B cell (primary cell): ENCODE measurements around the gene ZNF423. TPM values are rescaled to one million over a fixed set of nuclear protein-coding genes. Genes with fewer than 3 reads are reported as not detected.

Experiments used
- ATAC-seq: fragments of 200-7000 bp; cut with Tn5 transposase; one replicate; pipeline ENCODE4 v1.10.0; 2021; ENCODE audit warnings: low read depth, mild to moderate bottlenecking, moderate number of reproducible peaks, moderate library complexity
- CTCF ChIA-PET: fragments of 350-600 bp; sonication (Branson Sonifier 250); formaldehyde crosslinking; loops from one replicate; lab custom pipeline; 2021; ENCODE audit warnings: antibody characterized with exemption, inconsistent platforms; lab: Charles Lee
- POLR2A ChIA-PET: fragments of 350-600 bp; sonication (Branson Sonifier 250); formaldehyde crosslinking; loops from one replicate; lab custom pipeline; 2021; ENCODE audit warnings: antibody characterized with exemption; lab: Charles Lee
- DNase-seq: peaks from one replicate; pipeline ENCODE4 v3.0.0; 2013
- H2AFZ ChIP-seq: 2 replicates; pipeline ENCODE4 v1.6.1; 2012; ENCODE audit warnings: mild to moderate bottlenecking, low read depth, low read length; ENCODE audit not compliant: insufficient read depth, poor library complexity, severe bottlenecking
- H3K27ac ChIP-seq, 2 donors: 1 replicate in 1 of 2; 2 replicates in 1 of 2; pipeline ENCODE4 v1.5.1; 2012 to 2013; ENCODE audit warnings: low read length in 2 of 2, mild to moderate bottlenecking in 2 of 2, moderate library complexity in 1 of 2
- H3K27me3 ChIP-seq, 4 experiments: fragments of 200-600 bp in 1 of 4; sonication (generic) in 1 of 4; replicated peaks in 1 of 4; 1 replicate in 2 of 4; 2 replicates in 2 of 4; pipeline versions ENCODE4 v1.6.1 to v1.7.0; 2013 to 2016; ENCODE audit warnings: low read length in 3 of 4, mild to moderate bottlenecking in 2 of 4, mixed read lengths in 1 of 4, moderate library complexity in 1 of 4; ENCODE audit not compliant: insufficient read depth in 4 of 4, control insufficient read depth in 3 of 4; ENCODE audit errors: control extremely low read depth in 1 of 4
- H3K36me3 ChIP-seq, 2 experiments: replicated peaks in 1 of 2; 1 replicate in 1 of 2; 2 replicates in 1 of 2; pipeline versions ENCODE4 v1.6.1 to v1.7.1; 2013; ENCODE audit warnings: low read length in 1 of 2; ENCODE audit not compliant: insufficient read depth in 2 of 2, control insufficient read depth in 1 of 2; ENCODE audit errors: control extremely low read depth in 1 of 2, extremely low read depth in 1 of 2
- H3K4me1 ChIP-seq, 2 donors: fragments of 200-600 bp in 1 of 2; sonication (generic) in 1 of 2; 1 replicate in 1 of 2; 2 replicates in 1 of 2; pipeline versions ENCODE4 v1.5.1 to v1.6.1; 2013 to 2017; ENCODE audit warnings: low read length in 2 of 2; ENCODE audit not compliant: control insufficient read depth in 2 of 2, insufficient read depth in 2 of 2
- H3K4me2 ChIP-seq: replicated peaks from 2 replicates; pipeline ENCODE3; 2012; ENCODE audit warnings: mild to moderate bottlenecking, low read depth, low read length; ENCODE audit not compliant: poor library complexity, severe bottlenecking
- H3K4me3 ChIP-seq, 5 experiments: fragments of 200-600 bp in 1 of 5; sonication (generic) in 1 of 5; 1 replicate in 3 of 5; 2 replicates in 2 of 5; pipeline versions ENCODE4 v1.5.1 to v1.7.0; 2011 to 2016; ENCODE audit warnings: low read length in 4 of 5, mild to moderate bottlenecking in 4 of 5, low read depth in 2 of 5, control low read depth in 1 of 5, moderate library complexity in 1 of 5; ENCODE audit not compliant: insufficient read depth in 1 of 5; ENCODE audit errors: control extremely low read depth in 1 of 5, extremely low read depth in 1 of 5
- H3K79me2 ChIP-seq: fragments of 200-600 bp; sonication (generic); one replicate; pipeline ENCODE4 v1.6.0; 2016; ENCODE audit warnings: low read length; ENCODE audit not compliant: control insufficient read depth, insufficient read depth
- H3K9ac ChIP-seq: fragments of 200-600 bp; sonication (generic); 2 replicates; pipeline ENCODE4 v1.6.1; 2017; ENCODE audit warnings: mild to moderate bottlenecking, low read length, moderate library complexity
- H3K9me3 ChIP-seq, 3 donors: one replicate each; pipeline versions ENCODE4 v1.6.1 to v1.7.1; 2013; ENCODE audit warnings: low read length in 2 of 3; ENCODE audit not compliant: control insufficient read depth in 2 of 3, insufficient read depth in 1 of 3; ENCODE audit errors: control extremely low read depth in 1 of 3
- H4K20me1 ChIP-seq: 2 replicates; pipeline ENCODE4 v1.6.0; 2012; ENCODE audit warnings: mild to moderate bottlenecking, low read length; ENCODE audit not compliant: insufficient read depth, control insufficient read depth, poor library complexity, severe bottlenecking
- H3K27ac Mint-ChIP-seq: one replicate; pipeline ENCODE4 v1.8.0; 2021; ENCODE audit warnings: mixed read lengths
- H3K27me3 Mint-ChIP-seq: one replicate; pipeline ENCODE4 v1.8.0; 2021; ENCODE audit warnings: mixed read lengths
- H3K4me1 Mint-ChIP-seq: one replicate; pipeline ENCODE4 v1.8.0; 2021; ENCODE audit warnings: mixed read lengths
- H3K4me3 Mint-ChIP-seq: one replicate; pipeline ENCODE4 v1.8.0; 2021; ENCODE audit warnings: mixed read lengths
- H3K9me3 Mint-ChIP-seq: one replicate; pipeline ENCODE4 v1.8.0; 2022; ENCODE audit warnings: mixed read lengths; ENCODE audit not compliant: insufficient read depth
- CTCF ChIP-seq: fragments of 200-600 bp; IDR thresholded peaks from one replicate; pipeline ENCODE4 v1.8.0; 2022; ENCODE audit warnings: antibody characterized with exemption, mild to moderate bottlenecking
- EZH2 ChIP-seq: IDR thresholded peaks from 2 replicates; pipeline ENCODE4 v1.6.1; 2012; ENCODE audit warnings: borderline replicate concordance, low read depth, mild to moderate bottlenecking, moderate library complexity, low read length; ENCODE audit not compliant: insufficient read depth, poor library complexity, severe bottlenecking
- WGBS: methylation state at CpG from one replicate; pipeline ENCODE4 v1.1.5; 2013; ENCODE audit warnings: missing lambda C conversion rate; ENCODE audit not compliant: insufficient coverage; 5-methylcytosine and 5-hydroxymethylcytosine counted together
- intact Hi-C: fragments of 100-400 bp; cut with micrococcal nuclease; formaldehyde crosslinking; loops from one replicate; pipeline ENCODE4 v1.10.0; 2022
- polyA plus RNA-seq: library from polyadenylated mRNA; depleted of rRNA; stranded (reverse); fragments of >200 nt; gene quantifications from 2 replicates; pipeline ENCODE4 v1.2.3, GENCODE V29; 2012
- total RNA-seq, 2 donors: library from RNA; stranded (reverse); fragments of 120-200 nt in 1 of 2; gene quantifications; 1 replicate in 1 of 2; 2 replicates in 1 of 2; pipeline versions ENCODE4 v1.2.3 to v1.2.4, GENCODE V29; 2013 to 2022

Gene ZNF423
- total and polyA plus RNA-seq, 2 donors (not counting 1 experiment from before 2014, with no cell fraction given) = not detected

GRCh38 chr16:49781401-49781800, 74.5 kb downstream of the ZNF423 start:
- Histone ChIP-seq H3K4me1 (no peaks in the 10 kb centered on the region), H3K79me2 (no peaks in the 10 kb centered on the region), H3K9me3 (no peaks in the 10 kb centered on the region), H3K9ac (no peak overlapping the region), H3K4me3 (no peak overlapping the region), H3K36me3 (no peaks in the 10 kb centered on the region), H3K27me3 (no peaks in the 10 kb centered on the region), H3K27ac (no peak overlapping the region), H2AFZ (no peak overlapping the region), H4K20me1 (no peaks in the 10 kb centered on the region), H3K4me2 (no peak overlapping the region)
- WGBS = 92% methylated on average over 14 of the region's 14 CpGs
- H3K27me3 Mint-ChIP-seq = peaks cover 4% of the 10 kb centered on the region
- DNase-seq = no peak
- ChIA-PET POLR2A (no interaction called here), CTCF (no interaction called here)
- intact Hi-C loops = no loop called here
- H3K27ac Mint-ChIP-seq = no peak overlapping the region
- no peaks in the 10 kb centered on the region for H3K4me1 Mint-ChIP-seq
- TF ChIP-seq EZH2 = no peak
- TF ChIP-seq CTCF = no peak
- ATAC-seq = no peak
- H3K9me3 Mint-ChIP-seq = no peaks in the 10 kb centered on the region
- no peak overlapping the region for H3K4me3 Mint-ChIP-seq

- DNase-seq (no peak), ATAC-seq (no peak)
- Histone ChIP-seq H3K79me2 (no peaks in the 10 kb centered on the region), H3K9me3 (no peaks in the 10 kb centered on the region), H3K9ac (no peak overlapping the region), H2AFZ (no peak overlapping the region), H4K20me1 (no peaks in the 10 kb centered on the region), H3K4me2 (no peak overlapping the region), H3K36me3 (no peaks in the 10 kb centered on the region), H3K4me1 (no peaks in the 10 kb centered on the region), H3K27ac (no peak overlapping the region), H3K4me3 (no peak overlapping the region), H3K27me3 (no peaks in the 10 kb centered on the region)
- H3K9me3 Mint-ChIP-seq = no peaks in the 10 kb centered on the region
- no peak overlapping the region for H3K27ac Mint-ChIP-seq
- 86% methylated on average over 6 of the region's 12 CpGs for WGBS
- H3K4me3 Mint-ChIP-seq = no peak overlapping the region
- TF ChIP-seq EZH2 (no peak), CTCF (no peak)
- H3K4me1 Mint-ChIP-seq = no peaks in the 10 kb centered on the region
- intact Hi-C loops = no loop called here
- POLR2A ChIA-PET = no interaction called here
- CTCF ChIA-PET = no interaction called here
- H3K27me3 Mint-ChIP-seq = peaks cover 4% of the 10 kb centered on the region
Observed at GRCh38 chr16:49780433-49780832, 75.5 kb downstream of the ZNF423 start.
